Left forelimb (tissue), 1 donor: ENCODE data around the gene LCT.
"Not testable (repeated sequence)": the region's sequence is repeated elsewhere in the genome, so short reads cannot be mapped to it uniquely, and the experiment has no call there.

Experiments
- DNase-seq: peaks from one replicate; pipeline ENCODE4 v3.0.0-alpha.2; 2018; ENCODE audit warnings: low spot score

Gene LCT

GRCh38 chr2:135836596-135837270 is at the start of gene LCT:
LCT (minus strand) TSS chr2:135837184; CDS start chr2:135837169, 15 bp downstream.
- no peak for DNase-seq

GRCh38 chr2:135885709-135886108 is 48.7 kb upstream of the LCT start:
- no peak for DNase-seq

GRCh38 chr2:135882415-135882814 is 45.4 kb upstream of the LCT start:
- DNase-seq, result no peak

- not testable (repeated sequence) for DNase-seq
Observed at GRCh38 chr2:135876770-135877169, 39.8 kb upstream of the LCT start.

- peak; percentile 99 for DNase-seq
Observed at GRCh38 chr2:135876066-135876711, 39.2 kb upstream of the LCT start, which contains the start of gene MCM6. MCM6 (minus strand) TSS chr2:135876443; CDS start chr2:135876365, 78 bp downstream.

GRCh38 chr2:135875491-135876065 is 38.6 kb upstream of the LCT start:
- DNase-seq, result no peak

- no peak for DNase-seq
Observed at GRCh38 chr2:135874777-135875365, 37.9 kb upstream of the LCT start.

- no peak for DNase-seq
Observed at GRCh38 chr2:135870571-135870970, 33.6 kb upstream of the LCT start.

- DNase-seq, result no peak
Observed at GRCh38 chr2:135863233-135863632, 26.2 kb upstream of the LCT start.

GRCh38 chr2:135862718-135863117 is 25.7 kb upstream of the LCT start:
- no peak for DNase-seq

- no peak for DNase-seq
Observed at GRCh38 chr2:135853401-135853800, 16.4 kb upstream of the LCT start.

GRCh38 chr2:135851858-135852257 is 14.9 kb upstream of the LCT start:
- DNase-seq, result no peak

GRCh38 chr2:135850892-135851668 is 14.1 kb upstream of the LCT start:
- DNase-seq, result no peak

- DNase-seq, result no peak
Observed at GRCh38 chr2:135849087-135849486, 12.1 kb upstream of the LCT start.

GRCh38 chr2:135845997-135846396 is 9.0 kb upstream of the LCT start:
- no peak for DNase-seq

GRCh38 chr2:135845257-135845656 is 8.3 kb upstream of the LCT start:
- no peak for DNase-seq

- no peak for DNase-seq
Observed at GRCh38 chr2:135844301-135844895, 7.4 kb upstream of the LCT start.

GRCh38 chr2:135843671-135844070 is 6.7 kb upstream of the LCT start:
- DNase-seq, result no peak

- no peak for DNase-seq
Observed at GRCh38 chr2:135840601-135841000, 3.6 kb upstream of the LCT start.

- DNase-seq, result no peak
Observed at GRCh38 chr2:135839713-135840112, 2.7 kb upstream of the LCT start.

GRCh38 chr2:135838502-135838901 is 1.5 kb upstream of the LCT start:
- no peak for DNase-seq

GRCh38 chr2:135832891-135833290 is 4.1 kb downstream of the LCT start:
- no peak for DNase-seq
